ENCODE measurements around the gene CLEC4G.

The CLEC4G gene

GRCh38 chr19:7703332-7703731 lies 28.6 kb downstream of the CLEC4G start:
- H3K4me3 ChIP-seq (ENCODE audit: low read length), result no peak overlapping the region
- TF ChIP-seq, protein P1, sequence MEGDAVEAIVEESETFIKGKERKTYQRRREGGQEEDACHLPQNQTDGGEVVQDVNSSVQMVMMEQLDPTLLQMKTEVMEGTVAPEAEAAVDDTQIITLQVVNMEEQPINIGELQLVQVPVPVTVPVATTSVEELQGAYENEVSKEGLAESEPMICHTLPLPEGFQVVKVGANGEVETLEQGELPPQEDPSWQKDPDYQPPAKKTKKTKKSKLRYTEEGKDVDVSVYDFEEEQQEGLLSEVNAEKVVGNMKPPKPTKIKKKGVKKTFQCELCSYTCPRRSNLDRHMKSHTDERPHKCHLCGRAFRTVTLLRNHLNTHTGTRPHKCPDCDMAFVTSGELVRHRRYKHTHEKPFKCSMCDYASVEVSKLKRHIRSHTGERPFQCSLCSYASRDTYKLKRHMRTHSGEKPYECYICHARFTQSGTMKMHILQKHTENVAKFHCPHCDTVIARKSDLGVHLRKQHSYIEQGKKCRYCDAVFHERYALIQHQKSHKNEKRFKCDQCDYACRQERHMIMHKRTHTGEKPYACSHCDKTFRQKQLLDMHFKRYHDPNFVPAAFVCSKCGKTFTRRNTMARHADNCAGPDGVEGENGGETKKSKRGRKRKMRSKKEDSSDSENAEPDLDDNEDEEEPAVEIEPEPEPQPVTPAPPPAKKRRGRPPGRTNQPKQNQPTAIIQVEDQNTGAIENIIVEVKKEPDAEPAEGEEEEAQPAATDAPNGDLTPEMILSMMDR (conservative IDR thresholded peaks at IDR 0.05; ENCODE audit: low read length), result no peak
- DNase-seq (ENCODE audit: low read depth), result no peak

GRCh38 chr19:7701654-7702457 lies 30.1 kb downstream of the CLEC4G start, which contains the start of gene FCER2:
Gene FCER2 (minus strand): TSS chr19:7702131. CDS start chr19:7699760, 2,371 bp downstream.
- DNase-seq (ENCODE audit: low read depth), result no peak
- no peak within 1 kb of the TSS for H3K4me3 ChIP-seq (ENCODE audit: low read length)
- TF ChIP-seq, protein P1 (conservative IDR thresholded peaks at IDR 0.05; ENCODE audit: low read length), result no peak

DNA sequence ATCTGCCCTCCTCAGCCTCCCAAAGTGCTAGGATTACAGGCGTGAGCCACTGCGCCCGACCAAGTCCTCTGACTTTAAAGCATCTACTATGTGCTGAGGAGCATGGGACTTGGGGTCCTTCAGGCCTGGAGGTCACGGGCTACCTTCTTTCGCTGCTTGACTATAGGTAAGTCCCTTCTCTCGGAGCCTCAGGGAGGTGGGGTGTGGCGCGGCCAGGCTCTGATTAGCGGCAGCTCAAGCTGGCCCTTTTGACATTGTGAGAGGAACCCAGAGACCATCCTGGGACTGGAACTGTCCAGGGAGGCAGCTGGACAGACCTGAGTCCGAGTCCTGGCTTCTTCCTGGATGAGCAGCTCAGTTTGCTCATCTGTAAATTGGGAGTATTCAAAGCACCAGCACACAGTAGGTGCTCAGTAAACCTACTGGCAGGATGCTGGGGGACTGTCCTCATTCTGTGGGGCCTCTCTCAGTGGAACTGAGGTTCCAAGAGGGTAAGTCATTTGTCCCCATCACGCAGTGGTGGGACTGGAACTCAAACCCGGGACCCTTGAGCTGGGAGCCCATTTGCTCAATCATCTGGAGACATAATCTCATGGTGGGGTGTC lies 30.8 kb downstream of the CLEC4G start:
- H3K4me3 ChIP-seq (ENCODE audit: low read length), result no peak overlapping the region
- TF ChIP-seq, protein P1 (conservative IDR thresholded peaks at IDR 0.05; ENCODE audit: low read length), result no peak
- no peak for DNase-seq (ENCODE audit: low read depth)

DNA sequence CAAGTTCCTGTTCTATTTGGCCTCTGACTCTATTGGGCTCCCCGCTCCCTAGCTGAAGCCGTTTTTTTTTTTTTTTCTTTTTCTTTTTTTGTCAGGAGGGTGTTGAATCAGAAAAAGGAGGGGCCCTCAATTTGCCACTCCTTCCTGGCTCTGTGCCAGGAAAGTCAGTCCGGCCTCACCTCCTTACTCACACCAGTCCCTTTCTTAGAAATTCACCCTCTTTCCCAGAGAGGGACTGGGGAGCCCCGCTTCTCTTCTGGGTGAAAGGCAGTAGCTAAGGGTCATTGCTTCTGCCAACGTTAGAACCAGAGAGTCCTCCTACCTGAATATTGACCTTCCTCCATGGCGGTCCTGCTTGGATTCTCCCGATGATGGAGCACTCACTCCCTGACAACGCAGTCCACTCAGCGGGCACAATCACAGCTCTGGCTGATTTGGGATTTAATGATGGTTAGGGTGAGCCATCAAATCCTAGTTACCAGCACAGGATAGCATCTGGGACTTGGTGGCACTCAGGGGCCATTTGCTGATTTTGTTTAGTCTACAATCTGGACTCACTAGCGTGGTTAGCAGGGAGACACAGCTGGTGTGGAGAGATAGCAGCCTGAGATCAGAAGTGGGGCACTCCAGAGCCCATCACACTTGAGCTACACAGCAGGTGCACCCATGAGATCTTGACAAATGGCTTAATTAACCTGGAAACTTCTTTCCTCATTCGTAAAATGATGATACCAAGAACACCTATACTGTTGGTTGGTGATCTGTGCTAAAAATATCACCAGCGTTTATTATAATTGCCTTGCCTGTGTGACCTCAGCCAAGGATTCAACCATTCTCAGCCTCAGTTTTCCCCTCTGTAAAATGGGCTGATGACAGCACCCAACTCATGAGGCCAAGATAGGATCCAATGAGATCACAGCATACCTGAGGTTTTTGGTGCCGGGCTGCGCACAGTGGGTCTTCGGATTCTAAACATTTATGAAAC lies 32.2 kb downstream of the CLEC4G start:
- no peak for DNase-seq (ENCODE audit: low read depth)
- TF ChIP-seq, protein P1 (conservative IDR thresholded peaks at IDR 0.05; ENCODE audit: low read length), result no peak
- no peak overlapping the region for H3K4me3 ChIP-seq (ENCODE audit: low read length)

- DNase-seq (ENCODE audit: low read depth), result no peak
- H3K4me3 ChIP-seq (ENCODE audit: low read length), result no peak overlapping the region
- TF ChIP-seq, protein P1 (conservative IDR thresholded peaks at IDR 0.05; ENCODE audit: low read length), result no peak
Observed at GRCh38 chr19:7699003-7699402, 32.9 kb downstream of the CLEC4G start.

DNA sequence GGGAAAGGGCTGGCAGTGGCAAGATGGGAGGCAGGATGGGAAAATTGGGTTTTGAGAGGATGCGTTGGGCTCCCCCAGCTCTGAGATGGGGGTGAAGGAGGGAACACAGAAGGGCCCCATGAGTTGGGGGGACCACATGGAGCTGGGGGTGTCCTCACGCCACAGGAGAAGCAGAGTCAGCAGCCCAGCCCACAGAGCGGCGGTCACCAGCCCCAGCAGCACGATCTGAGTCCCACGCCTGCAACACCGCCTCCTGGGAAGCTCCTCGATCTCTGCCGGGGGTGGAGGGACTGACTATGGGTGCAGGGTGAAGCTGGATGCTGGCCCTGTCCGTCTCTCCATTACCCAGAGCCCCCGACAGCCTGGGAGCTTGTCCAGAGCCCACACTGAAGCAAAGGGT lies 33.3 kb downstream of the CLEC4G start:
- no peak overlapping the region for H3K4me3 ChIP-seq (ENCODE audit: low read length)
- no peak for DNase-seq (ENCODE audit: low read depth)
- TF ChIP-seq, protein P1 (conservative IDR thresholded peaks at IDR 0.05; ENCODE audit: low read length), result no peak
